Stimulated activated CD4-positive, alpha-beta T cell treated with anti-CD3 and anti-CD28 coated beads, TNF-alpha, amount 100 ng/mL, for 1 hour (primary cell): ENCODE measurements around the gene POLE.
"Not testable (repeated sequence)": the region's sequence is repeated elsewhere in the genome, so short reads cannot be mapped to it uniquely, and the experiment has no call there.

ENCODE experiments used
- DNase-seq, 3 donors: peaks; one replicate each; pipeline ENCODE4 v3.0.0-alpha.2; 2020; ENCODE audit warnings: low read depth in 3 of 3, low spot score in 1 of 3

POLE gene

GRCh38 chr12:132719141-132719953 is 32.2 kb upstream of the POLE start:
- DNase-seq, result no peak

- no peak for DNase-seq
Measured at GRCh38 chr12:132718644-132719043, 31.5 kb upstream of the POLE start.

GRCh38 chr12:132717531-132718387 is 30.6 kb upstream of the POLE start:
- no peak for DNase-seq

GRCh38 chr12:132717011-132717410 is 29.9 kb upstream of the POLE start:
- no peak for DNase-seq

DNA sequence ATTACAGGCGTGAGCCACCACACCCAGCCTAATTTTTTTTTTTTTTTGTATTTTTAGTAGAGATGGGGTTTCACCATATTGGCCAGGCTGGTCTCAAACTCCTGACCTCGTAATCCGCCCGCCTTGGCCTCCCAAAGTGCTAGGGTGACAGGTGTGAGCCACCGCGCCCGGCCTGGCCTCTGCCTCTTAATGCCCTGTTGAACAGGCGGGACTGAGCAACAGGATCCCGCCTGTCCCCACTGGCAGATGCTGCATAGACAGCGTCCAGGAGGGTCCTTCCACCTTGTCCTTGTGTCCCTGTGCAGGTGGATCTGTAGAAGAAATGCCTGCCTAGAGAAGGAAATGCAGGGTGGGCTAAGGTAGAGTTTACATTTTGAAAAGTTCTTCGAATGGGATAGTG is 29.2 kb upstream of the POLE start:
- no peak for DNase-seq

- no peak for DNase-seq
Measured at GRCh38 chr12:132715874-132716273, 28.7 kb upstream of the POLE start.

GRCh38 chr12:132713123-132713522 is 26.0 kb upstream of the POLE start:
- no peak for DNase-seq

- DNase-seq, result no peak
Measured at GRCh38 chr12:132711080-132711843, 24.1 kb upstream of the POLE start.

- peak; percentile 80 to 88 (median 80) for DNase-seq
Measured at GRCh38 chr12:132710405-132711079, 23.4 kb upstream of the POLE start, which contains the start of gene PGAM5. Gene PGAM5 (plus strand): TSS chr12:132710842. CDS start chr12:132710877, 35 bp downstream.

- no peak for DNase-seq
Measured at GRCh38 chr12:132710043-132710404, 22.9 kb upstream of the POLE start.

GRCh38 chr12:132708150-132708549 is 21.0 kb upstream of the POLE start:
- DNase-seq, result no peak

DNA sequence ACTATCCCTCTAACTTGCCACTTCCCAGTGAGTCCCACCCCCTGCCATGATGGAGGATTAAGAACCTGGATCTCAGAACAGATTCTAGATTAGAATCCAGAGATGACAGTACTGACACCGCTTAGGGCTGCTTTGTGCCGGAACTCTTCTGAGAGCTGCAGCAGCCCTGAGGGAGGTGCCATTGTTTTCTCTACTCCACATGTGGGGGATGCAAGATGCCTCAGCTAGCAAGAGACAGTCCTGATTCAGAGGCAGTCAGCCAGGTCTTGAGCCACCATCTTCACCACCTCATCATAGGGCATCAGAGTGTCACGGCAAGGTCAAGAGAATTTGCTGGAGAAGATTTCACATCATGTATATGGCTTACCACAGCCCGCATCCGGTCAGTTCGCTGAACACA is 20.1 kb upstream of the POLE start:
- DNase-seq, result no peak

GRCh38 chr12:132703641-132704040 is 16.5 kb upstream of the POLE start:
- DNase-seq, result no peak

- DNase-seq, result no peak
Measured at GRCh38 chr12:132702640-132703039, 15.5 kb upstream of the POLE start.

GRCh38 chr12:132700212-132700822 is 13.2 kb upstream of the POLE start:
- DNase-seq, result no peak

GRCh38 chr12:132698341-132698740 is 11.2 kb upstream of the POLE start:
- DNase-seq, result no peak

DNA sequence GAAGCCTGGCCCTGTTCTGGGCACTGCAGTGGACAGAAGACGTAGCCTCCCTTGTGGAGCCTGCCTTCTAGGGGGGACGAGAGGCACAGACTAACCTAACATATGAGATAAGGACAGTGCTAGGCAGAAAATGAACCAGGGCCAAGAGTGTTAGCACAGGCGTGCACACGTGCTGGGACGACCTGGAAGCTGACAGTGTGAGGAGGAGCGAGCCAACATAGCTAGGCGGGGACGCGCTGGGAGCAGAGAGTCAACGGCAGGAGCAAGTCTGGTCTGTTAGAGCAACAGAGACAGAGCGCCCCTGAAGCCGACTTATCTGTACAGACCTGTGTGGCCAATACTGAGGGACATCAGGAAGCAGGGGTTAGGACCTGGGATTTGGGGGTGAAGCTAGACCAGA is 8.3 kb upstream of the POLE start:
- DNase-seq, result no peak

DNA sequence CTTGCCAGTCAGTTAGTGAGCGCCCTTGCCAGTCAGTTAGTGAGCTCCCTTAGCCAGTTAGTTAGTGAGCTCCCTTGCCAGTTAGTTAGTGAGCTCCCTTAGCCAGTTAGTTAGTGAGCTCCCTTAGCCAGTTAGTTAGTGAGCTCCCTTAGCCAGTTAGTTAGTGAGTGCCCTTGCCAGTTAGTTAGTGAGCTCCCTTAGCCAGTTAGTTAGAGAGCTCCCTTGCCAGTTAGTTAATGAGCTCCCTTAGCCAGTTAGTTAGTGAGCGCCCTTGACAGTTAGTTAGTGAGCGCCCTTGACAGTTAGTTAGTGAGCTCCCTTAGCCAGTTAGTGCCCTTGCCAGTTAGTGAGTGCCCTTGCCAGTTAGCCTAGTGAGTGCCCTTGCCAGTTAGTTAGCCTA is 7.7 kb upstream of the POLE start:
- DNase-seq, result not testable (repeated sequence)

- DNase-seq, result not testable (repeated sequence)
Measured at GRCh38 chr12:132692030-132692429, 4.9 kb upstream of the POLE start.

DNA sequence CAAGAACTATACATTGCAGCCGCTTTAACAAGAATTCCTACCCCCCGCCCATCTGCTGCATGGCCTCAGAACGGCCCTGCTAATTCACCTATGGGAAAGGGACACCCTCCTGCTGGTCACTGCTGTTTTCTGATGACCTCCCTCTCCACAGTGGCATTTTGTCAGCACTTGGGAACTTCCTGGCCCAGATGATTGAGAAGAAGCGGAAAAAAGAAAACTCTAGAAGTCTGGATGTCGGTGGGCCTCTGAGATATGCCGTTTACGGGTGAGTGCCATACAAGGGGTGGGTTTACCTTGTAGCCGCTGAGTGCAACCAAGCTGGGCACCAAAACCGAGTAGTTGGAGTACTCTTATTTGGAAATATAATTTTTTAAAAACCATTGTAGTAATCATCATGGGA is 3.0 kb upstream of the POLE start:
- no peak for DNase-seq

GRCh38 chr12:132689227-132689626 is 2.1 kb upstream of the POLE start:
- DNase-seq, result no peak
